Skeletal muscle tissue (tissue), 4 donors: Measurements from ENCODE around the gene GMPR. TPM values are rescaled to one million over a fixed set of nuclear protein-coding genes. Genes with fewer than 3 reads are reported as not detected.

Source experiments
- H3K27ac ChIP-seq: one replicate; pipeline ENCODE4 v1.7.0; 2013; ENCODE audit warnings: mild to moderate bottlenecking, low read depth, low read length, inconsistent platforms
- H3K27me3 ChIP-seq, 3 donors: one replicate each; pipeline ENCODE4 v1.7.0; 2013; ENCODE audit warnings: low read length in 3 of 3; ENCODE audit not compliant: control insufficient read depth in 3 of 3, insufficient read depth in 3 of 3
- H3K36me3 ChIP-seq, 3 donors: one replicate each; pipeline ENCODE4 v1.7.0; 2013; ENCODE audit warnings: low read length in 3 of 3; ENCODE audit not compliant: control insufficient read depth in 3 of 3, insufficient read depth in 3 of 3
- H3K4me1 ChIP-seq, 3 donors: one replicate each; pipeline ENCODE4 v1.7.0; 2013; ENCODE audit warnings: low read length in 3 of 3, mild to moderate bottlenecking in 3 of 3; ENCODE audit not compliant: control insufficient read depth in 3 of 3, insufficient read depth in 3 of 3
- H3K4me3 ChIP-seq, 3 donors: one replicate each; pipeline ENCODE4 v1.7.0; 2013; ENCODE audit warnings: low read length in 3 of 3
- H3K9ac ChIP-seq, 3 donors: one replicate each; pipeline ENCODE4 v1.7.0; 2013; ENCODE audit warnings: low read length in 3 of 3, mild to moderate bottlenecking in 3 of 3, moderate library complexity in 2 of 3, low read depth in 1 of 3
- H3K9me3 ChIP-seq, 3 donors: one replicate each; pipeline ENCODE4 v1.7.0; 2013; ENCODE audit warnings: low read length in 3 of 3; ENCODE audit not compliant: control insufficient read depth in 3 of 3
- total RNA-seq: library from RNA; depleted of rRNA; stranded (reverse); fragments of >200 nt; gene quantifications from one replicate; pipeline ENCODE4 v1.2.3, GENCODE V29; 2014
- donor health status: Osteomylitis.

GMPR gene
- total RNA-seq, 1 donor from 2014 or later, result 26.1 TPM

DNA sequence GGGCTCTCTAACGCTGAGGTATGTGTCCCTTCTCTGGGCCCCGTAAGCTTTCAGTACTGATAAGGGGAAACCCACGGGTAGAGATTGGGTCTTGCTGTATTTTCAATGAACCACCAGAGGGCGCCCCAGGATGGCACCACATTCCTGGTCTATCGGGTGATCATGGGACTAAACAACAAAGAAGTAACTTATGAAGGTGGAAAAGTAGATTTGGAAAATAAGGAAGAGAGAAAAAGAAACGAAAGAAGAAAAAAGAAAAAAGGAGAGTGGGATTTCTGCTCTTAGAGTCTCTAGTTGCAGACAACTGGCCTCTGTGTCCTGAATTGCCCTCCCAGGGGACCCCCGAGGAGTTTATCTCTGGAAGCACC lies 93.8 kb downstream of the GMPR start:
- H3K9ac ChIP-seq, result peak overlapping the region in 2 of 3 donors; percentile 28 to 61
- peak overlapping the region; percentile 14 for H3K27ac ChIP-seq

DNA sequence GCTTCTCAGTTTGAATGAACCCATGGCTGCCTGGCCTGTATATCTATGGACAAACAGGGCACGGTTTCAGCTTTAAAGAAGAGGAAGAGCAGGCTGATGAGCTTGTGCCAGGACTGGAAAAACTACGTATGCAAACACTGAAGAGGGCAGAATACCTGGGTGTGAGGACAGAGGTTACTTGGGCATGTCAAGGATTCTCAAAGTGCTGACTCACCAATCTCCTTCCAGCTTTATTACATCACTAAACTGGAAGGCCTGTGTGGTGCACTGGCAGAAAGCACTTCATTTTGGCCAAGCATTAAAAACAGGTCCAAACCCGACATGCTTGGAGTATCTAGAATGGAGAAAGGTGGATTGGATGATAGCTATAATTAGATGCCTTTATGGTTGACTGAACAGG lies 95.2 kb downstream of the GMPR start:
- H3K4me1 ChIP-seq, result peaks cover 45 to 70% (median 51%) of the 10 kb centered on the region in 3 donors
- no peaks in the 10 kb centered on the region for H3K27me3 ChIP-seq
- no peak overlapping the region for H3K9ac ChIP-seq
- H3K36me3 ChIP-seq, result no peaks in the 10 kb centered on the region
- peak overlapping the region; percentile 25 for H3K27ac ChIP-seq
- no peaks in the 10 kb centered on the region for H3K9me3 ChIP-seq
- H3K4me3 ChIP-seq, result no peak overlapping the region

More for the DNA sequence above, 93.8 kb downstream of the GMPR start:
- H3K27me3 ChIP-seq, result no peaks in the 10 kb centered on the region
- H3K9me3 ChIP-seq, result no peaks in the 10 kb centered on the region
- H3K36me3 ChIP-seq, result peaks cover under 1 to 3% (median 2%) of the 10 kb centered on the region in 3 donors
- H3K4me3 ChIP-seq, result no peak overlapping the region
- H3K4me1 ChIP-seq, result peaks cover 37 to 65% (median 45%) of the 10 kb centered on the region in 3 donors

DNA sequence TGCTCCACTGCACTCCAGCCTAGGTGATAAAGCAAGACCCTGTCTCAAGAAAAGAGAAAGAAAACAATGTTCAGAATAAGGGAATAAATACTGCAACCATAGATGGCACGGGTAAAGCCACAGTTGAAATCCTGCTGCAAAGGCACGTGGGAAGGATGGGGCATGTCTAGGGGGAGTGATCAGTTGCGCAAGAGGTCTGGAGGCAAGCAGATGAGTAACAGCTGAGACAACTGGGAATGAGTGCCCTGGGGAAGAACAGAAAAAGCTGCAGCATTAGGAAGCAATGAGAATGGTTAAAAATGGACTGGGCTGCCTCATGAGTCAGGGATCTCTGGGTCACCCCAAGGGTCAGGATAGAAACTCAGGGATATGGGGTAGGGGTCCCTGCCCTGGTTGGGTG lies 96.3 kb downstream of the GMPR start:
- H3K27me3 ChIP-seq, result no peaks in the 10 kb centered on the region
- H3K27ac ChIP-seq, result peak overlapping the region; percentile 46
- H3K4me3 ChIP-seq, result no peak overlapping the region
- no peaks in the 10 kb centered on the region for H3K9me3 ChIP-seq
- H3K9ac ChIP-seq, result no peak overlapping the region
- peaks cover 50 to 74% (median 60%) of the 10 kb centered on the region in 3 donors for H3K4me1 ChIP-seq
- H3K36me3 ChIP-seq, result no peaks in the 10 kb centered on the region

DNA sequence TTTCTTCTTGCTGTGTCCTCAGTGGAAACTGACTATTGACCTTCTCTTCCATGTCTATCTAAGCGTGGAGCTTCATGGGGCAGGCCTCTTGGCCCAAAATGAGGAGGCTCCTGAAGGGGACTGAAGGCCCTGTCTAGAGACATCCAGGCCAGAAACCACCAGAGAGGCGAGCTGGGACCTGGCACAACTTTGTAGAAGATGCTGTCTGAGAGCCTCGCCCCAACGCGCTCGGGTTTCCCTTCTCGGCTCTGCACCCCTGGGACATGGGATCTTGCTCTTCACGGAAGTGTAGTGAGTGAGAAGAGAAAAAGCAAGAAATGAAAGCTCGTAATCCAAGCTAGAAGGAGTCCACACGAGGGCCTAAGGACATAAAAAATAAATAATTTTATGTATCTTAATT lies 96.8 kb downstream of the GMPR start:
- Histone ChIP-seq H3K27ac (peak overlapping the region; percentile 46), H3K4me1 (peaks cover 50 to 74% (median 60%) of the 10 kb centered on the region in 3 donors), H3K36me3 (no peaks in the 10 kb centered on the region), H3K9ac (no peak overlapping the region), H3K9me3 (no peaks in the 10 kb centered on the region), H3K4me3 (no peak overlapping the region), H3K27me3 (no peaks in the 10 kb centered on the region)

DNA sequence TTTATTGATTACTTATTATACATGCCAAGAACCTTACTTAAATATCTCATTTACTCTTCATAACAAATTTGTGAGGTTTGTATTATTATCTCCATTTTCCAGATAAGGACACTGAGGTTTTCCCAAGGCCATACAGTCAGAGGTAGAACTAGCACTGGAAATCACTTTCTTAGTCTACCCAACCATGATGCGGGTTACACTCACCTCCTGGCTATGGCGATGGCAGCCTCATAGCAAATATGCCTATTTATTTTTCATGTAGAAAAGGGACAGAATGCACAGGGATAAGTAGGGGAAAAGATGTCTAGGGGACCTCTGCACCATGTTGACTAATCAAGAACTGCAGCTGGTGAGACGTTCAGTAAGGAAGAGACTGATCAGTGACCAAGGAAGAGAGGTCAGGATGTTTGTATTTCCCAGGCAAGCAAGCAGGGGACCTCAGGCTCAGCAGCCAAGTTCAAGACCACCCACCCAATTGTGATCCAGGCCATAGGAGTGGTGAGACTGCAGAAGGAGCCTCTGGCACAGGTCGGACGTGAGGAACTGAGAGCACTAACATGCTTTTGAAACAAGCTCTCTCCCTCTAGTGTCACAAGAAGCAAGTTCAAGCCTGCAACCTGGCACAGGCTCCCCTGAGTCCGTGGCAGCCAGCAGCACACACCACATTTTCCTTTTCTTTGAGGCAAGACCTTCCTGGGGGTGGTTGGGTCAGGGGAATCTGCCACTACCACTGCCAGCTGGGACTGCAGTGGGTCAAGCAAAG lies 97.8 kb downstream of the GMPR start:
- Histone ChIP-seq H3K4me1 (peaks cover 50 to 72% (median 60%) of the 10 kb centered on the region in 3 donors), H3K27me3 (no peaks in the 10 kb centered on the region), H3K36me3 (no peaks in the 10 kb centered on the region), H3K4me3 (no peak overlapping the region), H3K27ac (no peak overlapping the region), H3K9ac (peak overlapping the region in 1 of 3 donors; percentile 42), H3K9me3 (no peaks in the 10 kb centered on the region)

DNA sequence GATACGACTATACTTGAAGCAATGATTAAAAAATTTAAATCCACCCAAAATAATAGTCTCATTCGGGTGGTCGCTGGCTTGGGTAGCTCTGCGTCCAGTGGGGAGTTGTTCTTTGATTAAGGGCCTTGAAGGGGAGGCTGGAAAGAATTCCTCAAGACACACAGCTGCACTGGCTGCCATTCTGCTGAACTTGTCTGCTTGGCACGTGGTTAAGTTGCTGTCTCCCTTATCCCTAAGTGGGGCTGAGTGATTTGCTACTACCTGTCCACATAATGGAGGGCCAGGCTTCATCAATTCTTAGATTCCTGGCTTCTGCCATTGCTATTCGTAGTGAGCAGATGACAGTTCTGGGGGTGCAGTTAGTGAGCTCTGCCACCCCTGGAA lies 98.5 kb downstream of the GMPR start:
- H3K27me3 ChIP-seq, result no peaks in the 10 kb centered on the region
- H3K4me1 ChIP-seq, result peaks cover 44 to 65% (median 55%) of the 10 kb centered on the region in 3 donors
- no peak overlapping the region for H3K9ac ChIP-seq
- H3K27ac ChIP-seq, result no peak overlapping the region
- no peaks in the 10 kb centered on the region for H3K36me3 ChIP-seq
- H3K9me3 ChIP-seq, result no peaks in the 10 kb centered on the region
- H3K4me3 ChIP-seq, result no peak overlapping the region

DNA sequence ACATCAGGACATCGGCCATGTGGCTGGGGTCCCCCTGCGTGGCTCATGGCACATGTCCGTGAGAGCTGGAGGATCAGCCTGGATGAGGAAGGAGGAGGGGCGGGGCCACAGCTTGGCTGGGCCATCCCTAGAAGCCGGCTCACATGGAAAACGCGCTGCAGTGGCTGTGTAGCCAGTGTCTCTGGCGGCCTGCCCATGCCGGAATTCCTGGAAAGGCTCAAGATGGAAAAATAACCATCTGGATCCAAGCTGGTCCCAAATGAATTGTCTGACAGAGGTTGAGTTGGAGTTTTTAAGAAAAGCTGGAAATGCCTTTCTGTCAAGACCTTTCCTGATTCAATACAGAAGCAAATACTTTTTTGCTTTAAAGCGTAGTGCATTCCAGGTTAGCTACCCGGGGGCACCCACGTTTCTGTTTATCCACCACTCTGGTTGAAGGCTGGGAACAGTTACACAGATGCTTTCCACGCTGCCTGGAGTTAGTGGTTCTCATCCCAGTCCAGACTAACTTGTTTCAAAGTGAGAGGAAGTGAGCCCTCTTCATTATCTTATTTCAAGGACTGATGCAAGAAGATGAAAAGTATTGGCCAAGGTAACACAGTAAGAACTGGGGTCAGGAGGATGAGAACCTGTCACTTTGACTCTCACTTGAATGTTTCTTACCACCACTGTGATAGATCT lies 99.0 kb downstream of the GMPR start:
- Histone ChIP-seq H3K9ac (no peak overlapping the region), H3K9me3 (no peaks in the 10 kb centered on the region), H3K27ac (no peak overlapping the region), H3K4me3 (no peak overlapping the region), H3K27me3 (no peaks in the 10 kb centered on the region), H3K4me1 (peaks cover 43 to 66% (median 54%) of the 10 kb centered on the region in 3 donors), H3K36me3 (no peaks in the 10 kb centered on the region)

DNA sequence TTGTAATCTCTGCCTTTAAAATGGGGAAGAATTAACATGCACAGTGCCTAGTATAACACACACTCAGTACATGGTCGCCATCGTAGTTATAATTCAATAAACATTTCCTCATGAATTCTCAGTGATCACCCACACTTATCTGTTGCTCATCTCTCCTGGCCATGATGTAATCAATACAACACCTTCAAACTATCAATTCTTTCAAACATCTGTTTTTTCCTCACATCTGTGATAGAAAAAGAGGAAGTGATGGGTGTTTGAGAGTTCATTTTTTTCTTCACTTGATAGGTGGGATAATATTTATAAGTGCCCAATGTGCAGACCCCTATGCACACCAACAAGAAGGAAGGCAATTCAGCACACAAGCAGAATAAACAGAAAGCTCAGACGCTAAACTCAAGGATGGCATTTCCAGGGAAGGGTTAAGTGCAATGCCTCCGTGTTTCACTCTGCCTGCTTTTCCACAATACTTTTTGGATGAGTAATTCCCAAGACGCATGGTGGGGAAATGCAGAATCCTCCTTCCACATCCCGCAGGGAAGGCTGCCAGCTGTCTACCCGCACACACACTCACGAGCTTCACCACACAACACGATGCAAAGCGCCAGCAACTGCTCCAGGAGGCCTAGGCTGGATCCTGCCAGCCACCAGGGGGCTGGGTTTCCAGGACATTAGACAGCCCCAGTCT lies 100.3 kb downstream of the GMPR start:
- H3K4me1 ChIP-seq, result peaks cover 39 to 62% (median 51%) of the 10 kb centered on the region in 3 donors
- H3K36me3 ChIP-seq, result no peaks in the 10 kb centered on the region
- H3K9me3 ChIP-seq, result no peaks in the 10 kb centered on the region
- no peak overlapping the region for H3K9ac ChIP-seq
- H3K27me3 ChIP-seq, result no peaks in the 10 kb centered on the region
- no peak overlapping the region for H3K4me3 ChIP-seq
- no peak overlapping the region for H3K27ac ChIP-seq

DNA sequence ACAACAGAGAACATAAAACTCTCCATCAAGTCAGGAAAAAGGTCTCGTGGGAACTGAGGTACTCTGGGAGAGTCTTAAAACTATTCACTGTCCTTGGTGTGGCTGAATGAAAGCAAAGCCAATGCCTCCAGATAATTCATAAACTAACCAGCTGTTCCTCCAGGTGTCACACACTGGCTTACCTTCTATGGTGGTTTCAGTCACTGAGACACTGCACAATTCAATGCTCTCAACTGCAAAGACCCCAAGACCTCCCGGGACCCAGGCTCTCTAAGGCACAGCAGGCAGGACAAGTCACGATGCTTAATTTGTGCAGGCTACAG lies 100.8 kb downstream of the GMPR start:
- no peak overlapping the region for H3K4me3 ChIP-seq
- H3K9ac ChIP-seq, result no peak overlapping the region
- no peaks in the 10 kb centered on the region for H3K9me3 ChIP-seq
- H3K4me1 ChIP-seq, result peaks cover 39 to 60% (median 49%) of the 10 kb centered on the region in 3 donors
- no peaks in the 10 kb centered on the region for H3K36me3 ChIP-seq
- no peak overlapping the region for H3K27ac ChIP-seq
- no peaks in the 10 kb centered on the region for H3K27me3 ChIP-seq

DNA sequence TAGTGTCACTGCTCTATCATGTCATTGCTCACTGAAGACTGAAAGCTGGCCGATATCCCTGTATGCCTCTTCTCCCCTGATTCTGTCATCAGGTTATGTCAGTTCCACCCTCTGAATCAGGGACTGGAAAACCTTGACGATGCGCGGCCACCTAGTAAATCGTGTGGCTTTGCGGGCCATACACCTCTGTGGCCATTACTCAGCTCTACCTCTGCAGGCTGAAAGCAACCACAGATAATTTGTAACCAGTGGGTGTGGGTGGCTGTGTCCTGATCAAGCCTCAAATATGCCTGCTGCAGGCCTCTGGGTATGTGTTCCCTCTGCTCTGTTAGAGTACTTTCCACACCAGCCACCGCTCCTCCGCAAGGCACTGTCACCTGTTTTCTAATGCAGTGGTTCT lies 105.2 kb downstream of the GMPR start:
- H3K4me3 ChIP-seq, result no peak overlapping the region
- H3K27ac ChIP-seq, result no peak overlapping the region
- H3K27me3 ChIP-seq, result no peaks in the 10 kb centered on the region
- peaks cover 14 to 41% (median 24%) of the 10 kb centered on the region in 3 donors for H3K4me1 ChIP-seq
- no peaks in the 10 kb centered on the region for H3K36me3 ChIP-seq
- H3K9ac ChIP-seq, result no peak overlapping the region
- no peaks in the 10 kb centered on the region for H3K9me3 ChIP-seq
